Measurements from ENCODE around the gene PRM1.

DNA sequence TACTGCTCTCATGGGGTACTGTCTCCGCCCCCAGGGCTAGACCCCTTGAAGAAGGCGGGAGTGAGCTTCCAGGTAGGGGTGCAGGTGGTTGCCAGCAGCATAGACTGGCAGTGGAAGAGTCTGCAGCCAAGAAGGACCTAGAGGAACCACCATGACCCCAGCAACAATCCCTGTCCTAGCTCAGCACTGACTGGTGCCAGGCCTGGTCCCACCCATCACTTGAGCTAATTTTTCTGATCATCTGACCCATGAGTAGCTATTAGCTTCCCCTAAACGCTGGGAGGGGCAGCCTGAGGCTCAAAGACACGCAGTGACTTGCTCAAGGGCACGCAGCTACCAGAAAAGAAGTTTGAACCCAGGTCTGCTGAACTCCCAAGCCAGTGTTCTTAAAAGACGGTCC is 8.6 kb downstream of the PRM1 start:
- no peak for TF ChIP-seq ZNF263 (CRISPR knock-in tag; IDR thresholded peaks at IDR 0.05; ENCODE audit: low read depth)
- TF ChIP-seq, protein P1, sequence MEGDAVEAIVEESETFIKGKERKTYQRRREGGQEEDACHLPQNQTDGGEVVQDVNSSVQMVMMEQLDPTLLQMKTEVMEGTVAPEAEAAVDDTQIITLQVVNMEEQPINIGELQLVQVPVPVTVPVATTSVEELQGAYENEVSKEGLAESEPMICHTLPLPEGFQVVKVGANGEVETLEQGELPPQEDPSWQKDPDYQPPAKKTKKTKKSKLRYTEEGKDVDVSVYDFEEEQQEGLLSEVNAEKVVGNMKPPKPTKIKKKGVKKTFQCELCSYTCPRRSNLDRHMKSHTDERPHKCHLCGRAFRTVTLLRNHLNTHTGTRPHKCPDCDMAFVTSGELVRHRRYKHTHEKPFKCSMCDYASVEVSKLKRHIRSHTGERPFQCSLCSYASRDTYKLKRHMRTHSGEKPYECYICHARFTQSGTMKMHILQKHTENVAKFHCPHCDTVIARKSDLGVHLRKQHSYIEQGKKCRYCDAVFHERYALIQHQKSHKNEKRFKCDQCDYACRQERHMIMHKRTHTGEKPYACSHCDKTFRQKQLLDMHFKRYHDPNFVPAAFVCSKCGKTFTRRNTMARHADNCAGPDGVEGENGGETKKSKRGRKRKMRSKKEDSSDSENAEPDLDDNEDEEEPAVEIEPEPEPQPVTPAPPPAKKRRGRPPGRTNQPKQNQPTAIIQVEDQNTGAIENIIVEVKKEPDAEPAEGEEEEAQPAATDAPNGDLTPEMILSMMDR (IDR thresholded peaks at IDR 0.05): no peak
- TF ChIP-seq, protein P2, sequence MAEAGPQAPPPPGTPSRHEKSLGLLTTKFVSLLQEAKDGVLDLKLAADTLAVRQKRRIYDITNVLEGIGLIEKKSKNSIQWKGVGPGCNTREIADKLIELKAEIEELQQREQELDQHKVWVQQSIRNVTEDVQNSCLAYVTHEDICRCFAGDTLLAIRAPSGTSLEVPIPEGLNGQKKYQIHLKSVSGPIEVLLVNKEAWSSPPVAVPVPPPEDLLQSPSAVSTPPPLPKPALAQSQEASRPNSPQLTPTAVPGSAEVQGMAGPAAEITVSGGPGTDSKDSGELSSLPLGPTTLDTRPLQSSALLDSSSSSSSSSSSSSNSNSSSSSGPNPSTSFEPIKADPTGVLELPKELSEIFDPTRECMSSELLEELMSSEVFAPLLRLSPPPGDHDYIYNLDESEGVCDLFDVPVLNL (CRISPR knock-in tag; IDR thresholded peaks at IDR 0.05; ENCODE audit: borderline replicate concordance, low read depth): no peak
- TF ChIP-seq, protein P3, sequence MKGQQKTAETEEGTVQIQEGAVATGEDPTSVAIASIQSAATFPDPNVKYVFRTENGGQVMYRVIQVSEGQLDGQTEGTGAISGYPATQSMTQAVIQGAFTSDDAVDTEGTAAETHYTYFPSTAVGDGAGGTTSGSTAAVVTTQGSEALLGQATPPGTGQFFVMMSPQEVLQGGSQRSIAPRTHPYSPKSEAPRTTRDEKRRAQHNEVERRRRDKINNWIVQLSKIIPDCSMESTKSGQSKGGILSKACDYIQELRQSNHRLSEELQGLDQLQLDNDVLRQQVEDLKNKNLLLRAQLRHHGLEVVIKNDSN (CRISPR knock-in tag; IDR thresholded peaks at IDR 0.05): no peak
- TF ChIP-seq, protein P4, sequence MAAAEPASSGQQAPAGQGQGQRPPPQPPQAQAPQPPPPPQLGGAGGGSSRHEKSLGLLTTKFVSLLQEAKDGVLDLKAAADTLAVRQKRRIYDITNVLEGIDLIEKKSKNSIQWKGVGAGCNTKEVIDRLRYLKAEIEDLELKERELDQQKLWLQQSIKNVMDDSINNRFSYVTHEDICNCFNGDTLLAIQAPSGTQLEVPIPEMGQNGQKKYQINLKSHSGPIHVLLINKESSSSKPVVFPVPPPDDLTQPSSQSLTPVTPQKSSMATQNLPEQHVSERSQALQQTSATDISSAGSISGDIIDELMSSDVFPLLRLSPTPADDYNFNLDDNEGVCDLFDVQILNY (CRISPR knock-in tag; IDR thresholded peaks at IDR 0.05): no peak
- no peak for TF ChIP-seq SMAD3 (CRISPR knock-in tag; IDR thresholded peaks at IDR 0.05; ENCODE audit: borderline replicate concordance)
- TF ChIP-seq, protein P5, sequence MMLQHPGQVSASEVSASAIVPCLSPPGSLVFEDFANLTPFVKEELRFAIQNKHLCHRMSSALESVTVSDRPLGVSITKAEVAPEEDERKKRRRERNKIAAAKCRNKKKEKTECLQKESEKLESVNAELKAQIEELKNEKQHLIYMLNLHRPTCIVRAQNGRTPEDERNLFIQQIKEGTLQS (CRISPR knock-in tag; conservative IDR thresholded peaks at IDR 0.05): no peak

Data from WTC11 (cell line).